ENCODE measurements around the gene KLHDC1.
"Not testable (repeated sequence)": the region's sequence is repeated elsewhere in the genome, so short reads cannot be mapped to it uniquely, and the experiment has no call there.

KLHDC1 gene

DNA sequence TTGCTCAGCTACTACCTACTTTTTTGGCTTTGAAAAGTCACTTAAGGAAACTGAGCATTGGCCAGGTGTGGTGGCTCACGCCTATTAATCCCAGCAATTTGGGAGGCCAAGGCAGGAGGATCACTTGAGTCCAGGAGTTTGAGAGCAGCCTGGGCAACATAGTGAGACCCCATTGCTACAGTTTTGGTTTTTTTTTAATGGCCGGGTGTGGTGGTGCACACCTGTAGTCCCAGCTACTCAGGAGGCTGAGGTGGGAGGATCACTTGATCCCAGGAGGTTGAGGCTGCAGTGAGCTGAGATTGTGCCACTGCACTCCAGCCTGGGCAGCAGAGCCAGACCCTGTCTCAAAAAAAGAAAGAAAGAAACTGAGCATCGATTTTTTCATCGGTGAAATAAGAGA is 42.7 kb downstream of the KLHDC1 start:
- not testable (repeated sequence) for H2BK5ac ChIP-seq (ENCODE audit: low read depth, low read length, poor library complexity, severe bottlenecking); H2BK15ac ChIP-seq (ENCODE audit: low read depth, poor library complexity, severe bottlenecking); H4K91ac ChIP-seq (ENCODE audit: low read length); H2AK5ac ChIP-seq (ENCODE audit: low read length, severe bottlenecking); H3K14ac ChIP-seq (ENCODE audit: low read length in 2 of 2); H3K4me3 ChIP-seq (ENCODE audit: insufficient read depth in 1 of 2, low read depth in 1 of 2, low read length in 2 of 2); H2BK120ac ChIP-seq (ENCODE audit: low read depth, low read length); H3K9me3 ChIP-seq (ENCODE audit: control insufficient read depth, low read length); H3K4me1 ChIP-seq (ENCODE audit: control insufficient read depth, insufficient read depth, low read depth, low read length); H3K27me3 ChIP-seq (ENCODE audit: control insufficient read depth in 1 of 2, insufficient read depth in 1 of 2, low read length in 2 of 2); H3K23ac ChIP-seq (ENCODE audit: low read length in 2 of 2); H3K9ac ChIP-seq (ENCODE audit: low read length); H3K79me1 ChIP-seq (replicated peaks; ENCODE audit: low read length, poor library complexity, severe bottlenecking); H3K4me2 ChIP-seq (ENCODE audit: low read length, poor library complexity, severe bottlenecking); H4K8ac ChIP-seq (ENCODE audit: low read length); H2BK12ac ChIP-seq (ENCODE audit: low read length in 2 of 2); H3K18ac ChIP-seq (ENCODE audit: low read depth in 1 of 2, low read length in 2 of 2); H3K27ac ChIP-seq (ENCODE audit: low read length, poor library complexity, severe bottlenecking); H2AFZ ChIP-seq (ENCODE audit: low read depth, low read length); DNase-seq; H3K4ac ChIP-seq (ENCODE audit: low read depth in 1 of 2, low read length in 2 of 2)
- peaks cover 0 to 39% of the 10 kb centered on the region in 2 experiments for H3K36me3 ChIP-seq (ENCODE audit: control insufficient read depth in 1 of 2, insufficient read depth in 2 of 2, low read depth in 1 of 2, low read length in 2 of 2)
- 87% methylated on average over 4 of the region's 4 CpGs for WGBS

DNA sequence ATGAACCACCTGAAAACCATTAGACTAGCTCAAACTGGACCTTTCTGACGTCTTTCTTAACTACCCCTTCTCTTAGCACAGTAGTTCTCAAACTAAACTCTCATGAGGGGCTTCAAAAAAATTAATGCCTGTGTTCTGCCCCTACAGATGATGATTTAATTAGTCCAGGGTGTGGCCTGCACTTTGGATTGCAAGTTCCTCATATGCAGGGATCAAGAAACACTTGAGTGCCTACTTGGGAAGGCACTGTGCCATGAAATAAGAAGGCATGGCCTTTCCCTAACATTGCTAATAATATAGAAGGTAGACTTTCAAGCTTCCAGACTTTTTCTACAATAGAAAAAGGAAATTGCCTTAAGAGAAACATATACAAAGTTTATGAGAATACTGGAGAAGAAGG is 52.3 kb downstream of the KLHDC1 start:
- Histone ChIP-seq H3K27me3 (ENCODE audit: control insufficient read depth in 1 of 2, insufficient read depth in 1 of 2, low read length in 2 of 2) (no peaks in the 10 kb centered on the region), H3K18ac (ENCODE audit: low read depth in 1 of 2, low read length in 2 of 2) (no peak overlapping the region), H2AFZ (ENCODE audit: low read depth, low read length) (no peak overlapping the region), H3K14ac (ENCODE audit: low read length in 2 of 2) (no peak overlapping the region), H4K91ac (ENCODE audit: low read length) (no peak overlapping the region), H3K9ac (ENCODE audit: low read length) (no peak overlapping the region), H4K8ac (ENCODE audit: low read length) (no peak overlapping the region), H3K4me1 (ENCODE audit: control insufficient read depth, insufficient read depth, low read depth, low read length) (no peaks in the 10 kb centered on the region), H2BK120ac (ENCODE audit: low read depth, low read length) (no peak overlapping the region), H3K4me2 (ENCODE audit: low read length, poor library complexity, severe bottlenecking) (no peak overlapping the region), H2AK5ac (ENCODE audit: low read length, severe bottlenecking) (no peak overlapping the region), H3K9me3 (ENCODE audit: control insufficient read depth, low read length) (no peaks in the 10 kb centered on the region), H3K36me3 (ENCODE audit: control insufficient read depth in 1 of 2, insufficient read depth in 2 of 2, low read depth in 1 of 2, low read length in 2 of 2) (peaks cover 2 to 49% of the 10 kb centered on the region in 2 experiments), H3K27ac (ENCODE audit: low read length, poor library complexity, severe bottlenecking) (no peak overlapping the region), H3K4ac (ENCODE audit: low read depth in 1 of 2, low read length in 2 of 2) (no peak overlapping the region), H3K79me1 (replicated peaks; ENCODE audit: low read length, poor library complexity, severe bottlenecking) (no peaks in the 10 kb centered on the region), H2BK5ac (ENCODE audit: low read depth, low read length, poor library complexity, severe bottlenecking) (no peak overlapping the region), H3K23ac (ENCODE audit: low read length in 2 of 2) (no peak overlapping the region), H2BK15ac (ENCODE audit: low read depth, poor library complexity, severe bottlenecking) (no peak overlapping the region), H2BK12ac (ENCODE audit: low read length in 2 of 2) (no peak overlapping the region), H3K4me3 (ENCODE audit: insufficient read depth in 1 of 2, low read depth in 1 of 2, low read length in 2 of 2) (no peak overlapping the region)
- no CpG with 5 or more reads among the region's 1 CpG for WGBS
- no peak for DNase-seq

DNA sequence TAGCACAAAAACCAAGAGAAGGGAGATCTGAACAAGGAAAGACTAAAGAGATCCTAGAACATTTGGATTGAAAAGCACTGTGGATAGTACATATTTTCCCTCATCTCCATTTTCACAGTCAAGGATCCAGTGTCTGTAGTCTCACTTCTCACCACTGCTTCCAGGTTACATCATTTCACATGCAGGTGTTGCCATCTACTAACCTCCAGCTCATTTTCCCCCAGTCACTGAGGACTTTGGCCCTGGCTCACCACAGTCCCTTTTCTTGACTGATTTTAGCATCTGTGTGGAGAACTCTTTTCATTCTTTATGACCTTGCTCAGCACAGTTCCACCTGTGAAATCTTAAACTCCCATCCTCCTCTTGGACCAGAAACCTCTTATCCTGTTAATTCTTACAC is 53.6 kb downstream of the KLHDC1 start:
- H3K36me3 ChIP-seq (ENCODE audit: control insufficient read depth in 1 of 2, insufficient read depth in 2 of 2, low read depth in 1 of 2, low read length in 2 of 2), result peaks cover 2 to 50% of the 10 kb centered on the region in 2 experiments
- not testable (repeated sequence) for H2AFZ ChIP-seq (ENCODE audit: low read depth, low read length); H3K4me3 ChIP-seq (ENCODE audit: insufficient read depth in 1 of 2, low read depth in 1 of 2, low read length in 2 of 2); H3K79me1 ChIP-seq (replicated peaks; ENCODE audit: low read length, poor library complexity, severe bottlenecking); H2BK15ac ChIP-seq (ENCODE audit: low read depth, poor library complexity, severe bottlenecking); H3K4me2 ChIP-seq (ENCODE audit: low read length, poor library complexity, severe bottlenecking); H3K18ac ChIP-seq (ENCODE audit: low read depth in 1 of 2, low read length in 2 of 2); DNase-seq; H3K14ac ChIP-seq (ENCODE audit: low read length in 2 of 2); H2AK5ac ChIP-seq (ENCODE audit: low read length, severe bottlenecking); H3K27me3 ChIP-seq (ENCODE audit: control insufficient read depth in 1 of 2, insufficient read depth in 1 of 2, low read length in 2 of 2); H3K9ac ChIP-seq (ENCODE audit: low read length); H3K9me3 ChIP-seq (ENCODE audit: control insufficient read depth, low read length); H3K23ac ChIP-seq (ENCODE audit: low read length in 2 of 2); H3K27ac ChIP-seq (ENCODE audit: low read length, poor library complexity, severe bottlenecking); H2BK12ac ChIP-seq (ENCODE audit: low read length in 2 of 2); H4K8ac ChIP-seq (ENCODE audit: low read length); H4K91ac ChIP-seq (ENCODE audit: low read length); H3K4ac ChIP-seq (ENCODE audit: low read depth in 1 of 2, low read length in 2 of 2); H2BK5ac ChIP-seq (ENCODE audit: low read depth, low read length, poor library complexity, severe bottlenecking); H3K4me1 ChIP-seq (ENCODE audit: control insufficient read depth, insufficient read depth, low read depth, low read length); H2BK120ac ChIP-seq (ENCODE audit: low read depth, low read length)

DNA sequence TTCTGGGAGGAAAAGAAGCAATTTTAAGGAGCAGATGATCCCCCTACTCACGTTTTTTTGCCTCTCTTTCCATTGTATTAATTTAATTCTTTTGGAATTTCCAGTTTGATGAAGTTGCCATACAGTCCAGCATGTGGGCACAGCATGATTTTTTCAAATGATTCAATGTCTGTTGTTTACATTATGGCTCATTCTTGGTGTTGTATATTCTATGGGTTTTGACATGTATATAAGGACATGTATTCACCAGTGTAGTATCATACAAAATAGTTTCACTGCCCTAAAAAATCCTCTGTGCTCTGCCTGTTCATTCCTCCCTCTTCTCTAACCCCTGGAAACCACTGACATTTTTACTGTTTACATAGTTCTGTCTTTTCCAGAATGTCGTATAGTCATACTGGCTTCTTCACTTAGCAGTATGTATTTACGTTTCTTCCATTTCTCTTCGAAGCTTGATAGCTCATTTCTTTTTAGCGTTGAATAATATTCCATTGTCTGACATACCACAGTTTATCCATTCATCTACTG is 61.7 kb downstream of the KLHDC1 start:
- no peak overlapping the region for H2AK5ac ChIP-seq (ENCODE audit: low read length, severe bottlenecking)
- no peak overlapping the region for H2BK5ac ChIP-seq (ENCODE audit: low read depth, low read length, poor library complexity, severe bottlenecking)
- H3K9me3 ChIP-seq (ENCODE audit: control insufficient read depth, low read length), result no peaks in the 10 kb centered on the region
- no peak overlapping the region for H2BK12ac ChIP-seq (ENCODE audit: low read length in 2 of 2)
- no peaks in the 10 kb centered on the region for H3K27me3 ChIP-seq (ENCODE audit: control insufficient read depth in 1 of 2, insufficient read depth in 1 of 2, low read length in 2 of 2)
- no peak overlapping the region for H2BK15ac ChIP-seq (ENCODE audit: low read depth, poor library complexity, severe bottlenecking)
- H3K18ac ChIP-seq (ENCODE audit: low read depth in 1 of 2, low read length in 2 of 2), result no peak overlapping the region
- H3K4me1 ChIP-seq (ENCODE audit: control insufficient read depth, insufficient read depth, low read depth, low read length), result no peaks in the 10 kb centered on the region
- no peak overlapping the region for H2AFZ ChIP-seq (ENCODE audit: low read depth, low read length)
- H2BK120ac ChIP-seq (ENCODE audit: low read depth, low read length), result no peak overlapping the region
- no peak overlapping the region for H3K4me3 ChIP-seq (ENCODE audit: insufficient read depth in 1 of 2, low read depth in 1 of 2, low read length in 2 of 2)
- no peak overlapping the region for H3K14ac ChIP-seq (ENCODE audit: low read length in 2 of 2)
- DNase-seq, result no peak
- H3K79me1 ChIP-seq (replicated peaks; ENCODE audit: low read length, poor library complexity, severe bottlenecking), result no peaks in the 10 kb centered on the region
- no peak overlapping the region for H3K9ac ChIP-seq (ENCODE audit: low read length)
- H3K27ac ChIP-seq (ENCODE audit: low read length, poor library complexity, severe bottlenecking), result no peak overlapping the region
- 81% methylated on average over 4 of the region's 5 CpGs for WGBS
- H3K36me3 ChIP-seq (ENCODE audit: control insufficient read depth in 1 of 2, insufficient read depth in 2 of 2, low read depth in 1 of 2, low read length in 2 of 2), result peaks cover 0 to 18% of the 10 kb centered on the region in 2 experiments
- H4K8ac ChIP-seq (ENCODE audit: low read length), result no peak overlapping the region
- no peak overlapping the region for H3K23ac ChIP-seq (ENCODE audit: low read length in 2 of 2)
- no peak overlapping the region for H3K4me2 ChIP-seq (ENCODE audit: low read length, poor library complexity, severe bottlenecking)
- H4K91ac ChIP-seq (ENCODE audit: low read length), result no peak overlapping the region
- H3K4ac ChIP-seq (ENCODE audit: low read depth in 1 of 2, low read length in 2 of 2), result no peak overlapping the region

Data from mesenchymal stem cell (in vitro differentiated cells and primary cell).